H9 (cell line): ENCODE results near the gene PTK7. TPM values are rescaled to one million over a fixed set of nuclear protein-coding genes. Genes with fewer than 3 reads are reported as not detected.
A peak's percentile ranks its signal among the peaks of the same experiment; 100 is the strongest.

ENCODE experiments used
- DNase-seq: peaks from one replicate; pipeline ENCODE4 v3.0.0-alpha.2; 2017
- H2AFZ ChIP-seq: one replicate; pipeline ENCODE4 v1.6.1; 2013; ENCODE audit warnings: mild to moderate bottlenecking, low read length, control low read depth, moderate library complexity
- H2AK5ac ChIP-seq: 2 replicates; pipeline ENCODE4 v1.6.1; 2013; ENCODE audit warnings: low read length, control low read depth, mixed read lengths; ENCODE audit not compliant: insufficient read length
- H2BK120ac ChIP-seq: one replicate; pipeline ENCODE4 v1.6.1; 2013; ENCODE audit warnings: low read depth, mild to moderate bottlenecking, low read length, control low read depth, inconsistent platforms; ENCODE audit not compliant: poor library complexity, severe bottlenecking
- H2BK12ac ChIP-seq: 2 replicates; pipeline ENCODE4 v1.6.1; 2013; ENCODE audit warnings: low read length, control low read depth, mixed read lengths, low read depth; ENCODE audit not compliant: insufficient read length
- H2BK15ac ChIP-seq: 2 replicates; pipeline ENCODE4 v1.6.1; 2013; ENCODE audit warnings: low read depth, low read length, control low read depth
- H2BK20ac ChIP-seq: one replicate; pipeline ENCODE4 v1.6.1; 2013; ENCODE audit warnings: low read depth, mild to moderate bottlenecking, low read length, control low read depth, inconsistent platforms; ENCODE audit not compliant: poor library complexity, severe bottlenecking
- H2BK5ac ChIP-seq: 2 replicates; pipeline ENCODE4 v1.6.1; 2013; ENCODE audit warnings: low read length, control low read depth, mixed read lengths; ENCODE audit not compliant: insufficient read length
- H3K14ac ChIP-seq: 2 replicates; pipeline ENCODE4 v1.6.1; 2013; ENCODE audit warnings: low read length, control low read depth; ENCODE audit not compliant: insufficient read depth
- H3K18ac ChIP-seq: 2 replicates; pipeline ENCODE4 v1.6.1; 2013; ENCODE audit warnings: low read depth, mild to moderate bottlenecking, mixed read lengths, low read length, control low read depth; ENCODE audit not compliant: insufficient read length
- H3K23ac ChIP-seq: 2 replicates; pipeline ENCODE4 v1.6.1; 2013; ENCODE audit warnings: low read length, control low read depth, mixed read lengths, low read depth; ENCODE audit not compliant: insufficient read length
- H3K23me2 ChIP-seq: 2 replicates; pipeline ENCODE4 v1.6.1; 2013; ENCODE audit warnings: low read depth, mild to moderate bottlenecking, mixed read lengths, low read length, control low read depth; ENCODE audit not compliant: insufficient read length, poor library complexity, severe bottlenecking
- H3K27ac ChIP-seq: 2 replicates; pipeline ENCODE4 v1.5.1; 2013; ENCODE audit warnings: low read length, control low read depth, mixed read lengths, low read depth; ENCODE audit not compliant: insufficient read length
- H3K27me3 ChIP-seq: 2 replicates; pipeline ENCODE4 v1.6.1; 2013; ENCODE audit warnings: low read length, control low read depth, inconsistent platforms; ENCODE audit not compliant: insufficient read depth
- H3K4ac ChIP-seq: 2 replicates; pipeline ENCODE4 v1.6.1; 2013; ENCODE audit warnings: low read depth, mild to moderate bottlenecking, control low read depth, inconsistent platforms, low read length, moderate library complexity
- H3K4me1 ChIP-seq: 2 replicates; pipeline ENCODE4 v1.6.1; 2013; ENCODE audit warnings: low read length, control low read depth, inconsistent platforms; ENCODE audit not compliant: insufficient read depth
- H3K4me2 ChIP-seq: 2 replicates; pipeline ENCODE4 v1.6.1; 2013; ENCODE audit warnings: low read length, control low read depth, mixed read lengths; ENCODE audit not compliant: insufficient read length, insufficient read depth
- H3K56ac ChIP-seq: 2 replicates; pipeline ENCODE4 v1.6.1; 2013; ENCODE audit warnings: low read depth, mild to moderate bottlenecking, mixed read lengths, low read length, control low read depth; ENCODE audit not compliant: insufficient read length
- H3K79me1 ChIP-seq: 2 replicates; pipeline ENCODE4 v1.6.1; 2013; ENCODE audit warnings: low read depth, mild to moderate bottlenecking, moderate library complexity, low read length, control low read depth, inconsistent platforms; ENCODE audit not compliant: insufficient read depth, poor library complexity, severe bottlenecking
- H3K79me2 ChIP-seq: 2 replicates; pipeline ENCODE4 v1.6.1; 2013; ENCODE audit warnings: low read length, control low read depth, inconsistent platforms; ENCODE audit not compliant: insufficient read depth
- H3K9ac ChIP-seq: 2 replicates; pipeline ENCODE4 v1.6.1; 2013; ENCODE audit warnings: low read length, control low read depth, mixed read lengths; ENCODE audit not compliant: insufficient read length; ENCODE audit errors: extremely low read depth
- H3K9me3 ChIP-seq: one replicate; pipeline ENCODE4 v1.6.1; 2013; ENCODE audit warnings: low read depth, low read length, inconsistent platforms; ENCODE audit not compliant: control insufficient read depth
- H3T11ph ChIP-seq: one replicate; pipeline ENCODE4 v1.6.1; 2013; ENCODE audit warnings: mild to moderate bottlenecking, low read length, control low read depth, inconsistent platforms
- H4K20me1 ChIP-seq: one replicate; pipeline ENCODE4 v1.6.1; 2013; ENCODE audit not compliant: control insufficient read depth, insufficient read length, insufficient read depth
- H4K5ac ChIP-seq: 2 replicates; pipeline ENCODE4 v1.6.1; 2013; ENCODE audit warnings: low read depth, mild to moderate bottlenecking, mixed read lengths, low read length, control low read depth; ENCODE audit not compliant: insufficient read length
- H4K8ac ChIP-seq: replicated peaks from 2 replicates; pipeline ENCODE4 v1.6.1; 2013; ENCODE audit warnings: low read length, control low read depth, mixed read lengths, low read depth; ENCODE audit not compliant: insufficient read length
- H4K91ac ChIP-seq: 2 replicates; pipeline ENCODE4 v1.6.1; 2013; ENCODE audit warnings: low read depth, mild to moderate bottlenecking, moderate library complexity, mixed read lengths, low read length, control low read depth; ENCODE audit not compliant: insufficient read length
- H3K27ac Mint-ChIP-seq, 3 experiments: 2 replicates in 2 of 3; 3 replicates in 1 of 3; pipeline ENCODE4 v1.8.0; 2020 to 2021; ENCODE audit warnings: mixed read lengths in 3 of 3, mild to moderate bottlenecking in 1 of 3, moderate library complexity in 1 of 3
- H3K27me3 Mint-ChIP-seq: 2 replicates; pipeline ENCODE4 v1.8.0; 2021; ENCODE audit warnings: low read depth, mild to moderate bottlenecking, moderate library complexity, mixed read lengths
- H3K36me3 Mint-ChIP-seq, 3 experiments: 2 replicates in 2 of 3; 3 replicates in 1 of 3; pipeline ENCODE4 v1.8.0; 2020 to 2021; ENCODE audit warnings: low read depth in 3 of 3, mixed read lengths in 3 of 3; ENCODE audit not compliant: insufficient read depth in 1 of 3
- H3K4me1 Mint-ChIP-seq, 2 experiments: 2 replicates each; pipeline ENCODE4 v1.8.0; 2020; ENCODE audit warnings: mixed read lengths in 2 of 2
- H3K4me3 Mint-ChIP-seq, 2 experiments: 2 replicates in 1 of 2; 3 replicates in 1 of 2; pipeline ENCODE4 v1.8.0; 2020 to 2021; ENCODE audit warnings: mild to moderate bottlenecking in 2 of 2, mixed read lengths in 2 of 2, moderate library complexity in 1 of 2
- H3K9me3 Mint-ChIP-seq, 2 experiments: 2 replicates in 1 of 2; 3 replicates in 1 of 2; pipeline ENCODE4 v1.8.0; 2020; ENCODE audit warnings: mild to moderate bottlenecking in 2 of 2, mixed read lengths in 2 of 2, moderate library complexity in 1 of 2
- WGBS: extraction: QIAGEN DNeasy Blood & Tissue Kit; methylation state at CpG from one replicate; pipeline ENCODE4 v1.1.7; 2013; ENCODE audit warnings: missing lambda C conversion rate, low lambda C conversion rate, mixed read lengths; ENCODE audit not compliant: insufficient read length; ENCODE audit errors: extremely low coverage; 5-methylcytosine and 5-hydroxymethylcytosine counted together
- total RNA-seq: library from RNA; stranded (reverse); gene quantifications from 2 replicates; pipeline ENCODE4 v1.2.1, GENCODE V29; 2021
- TF ChIP-seq, protein P1 (sequence below): fragments of 200-600 bp; sonication (generic); conservative IDR thresholded peaks from 3 replicates; pipeline ENCODE4 v1.8.0; 2021; ENCODE audit warnings: antibody characterized with exemption, mild to moderate bottlenecking

PTK7 gene
- total RNA-seq, 1 experiment from 2014 or later, result 128 TPM

DNA sequence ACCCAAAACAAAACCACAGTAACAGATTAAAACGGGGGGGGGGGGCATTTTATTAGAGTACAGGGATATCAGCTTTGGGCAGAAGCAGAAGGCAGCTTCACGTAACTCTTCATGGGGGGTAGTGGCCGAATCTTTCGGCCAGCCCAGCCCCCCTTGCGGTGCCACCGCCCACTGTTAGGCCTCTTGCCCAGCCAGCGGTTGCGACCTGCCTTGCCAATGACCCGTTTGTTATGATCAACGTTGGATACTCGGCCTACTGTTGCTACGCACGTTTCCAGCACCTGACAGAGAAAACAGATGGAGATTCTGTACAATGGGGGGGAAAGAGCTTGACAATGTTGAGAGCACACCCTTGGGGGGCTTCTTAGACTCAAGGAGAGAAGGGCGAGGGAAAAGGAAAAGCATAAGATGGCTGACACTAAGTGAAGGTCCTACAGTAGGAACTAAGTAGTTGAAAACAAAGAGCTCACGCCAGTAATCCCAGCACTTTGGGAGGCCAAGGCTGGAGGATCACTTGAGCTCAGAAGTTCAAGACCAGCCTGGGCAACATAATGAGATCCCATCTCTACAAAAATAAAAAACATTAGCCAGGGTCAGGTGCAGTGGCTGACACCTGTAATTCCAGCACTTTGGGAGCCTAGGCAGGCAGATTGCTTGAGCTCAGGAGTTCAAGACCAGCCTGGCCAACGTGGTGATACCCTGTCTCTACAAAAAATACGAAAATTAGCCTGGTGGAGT is 21.7 kb upstream of the PTK7 start:
- Histone ChIP-seq H3K27me3 (no peaks in the 10 kb centered on the region), H2BK5ac (no peak overlapping the region), H3K4me2 (peak overlapping the region; percentile 52), H3K14ac (no peak overlapping the region), H3T11ph (no peak overlapping the region), H3K56ac (no peak overlapping the region), H3K4ac (no peak overlapping the region), H3K79me1 (peaks cover 3% of the 10 kb centered on the region), H2BK20ac (no peak overlapping the region), H4K5ac (no peak overlapping the region), H2AK5ac (no peak overlapping the region), H3K23me2 (peaks cover 7% of the 10 kb centered on the region), H4K91ac (no peak overlapping the region), H3K9me3 (no peaks in the 10 kb centered on the region), H3K79me2 (peaks cover 10% of the 10 kb centered on the region; the same call in 1 of the 2 replicates), H4K8ac (no peak overlapping the region), H3K23ac (no peak overlapping the region), H2BK12ac (no peak overlapping the region), H2BK120ac (no peak overlapping the region), H3K9ac (no peak overlapping the region), H3K4me1 (0 out of 2 replicates have a peak, but pooled peaks cover 4% of the 10 kb centered on the region), H2AFZ (no peak overlapping the region), H3K27ac (no peak overlapping the region), H2BK15ac (no peak overlapping the region), H4K20me1 (no peaks in the 10 kb centered on the region), H3K18ac (peak overlapping the region; percentile 17)
- peak; percentile 36 for DNase-seq
- Mint-ChIP-seq H3K27me3 (no peaks in the 10 kb centered on the region; the same call in 1 of the 2 replicates), H3K4me1 (peaks cover 30 to 32% of the 10 kb centered on the region in 2 experiments), H3K9me3 (peaks cover 0 to 3% of the 10 kb centered on the region in 2 experiments; a peak in 1 of 5 replicates), H3K27ac (peak overlapping the region; percentile 85 to 97 (median 94); a peak in 6 of 7 replicates), H3K4me3 (peak overlapping the region; percentile 94), H3K36me3 (peaks cover 31 to 53% (median 52%) of the 10 kb centered on the region in 3 experiments)
- no CpG with 5 or more reads among the region's 17 CpGs for WGBS
- TF ChIP-seq, protein P1, sequence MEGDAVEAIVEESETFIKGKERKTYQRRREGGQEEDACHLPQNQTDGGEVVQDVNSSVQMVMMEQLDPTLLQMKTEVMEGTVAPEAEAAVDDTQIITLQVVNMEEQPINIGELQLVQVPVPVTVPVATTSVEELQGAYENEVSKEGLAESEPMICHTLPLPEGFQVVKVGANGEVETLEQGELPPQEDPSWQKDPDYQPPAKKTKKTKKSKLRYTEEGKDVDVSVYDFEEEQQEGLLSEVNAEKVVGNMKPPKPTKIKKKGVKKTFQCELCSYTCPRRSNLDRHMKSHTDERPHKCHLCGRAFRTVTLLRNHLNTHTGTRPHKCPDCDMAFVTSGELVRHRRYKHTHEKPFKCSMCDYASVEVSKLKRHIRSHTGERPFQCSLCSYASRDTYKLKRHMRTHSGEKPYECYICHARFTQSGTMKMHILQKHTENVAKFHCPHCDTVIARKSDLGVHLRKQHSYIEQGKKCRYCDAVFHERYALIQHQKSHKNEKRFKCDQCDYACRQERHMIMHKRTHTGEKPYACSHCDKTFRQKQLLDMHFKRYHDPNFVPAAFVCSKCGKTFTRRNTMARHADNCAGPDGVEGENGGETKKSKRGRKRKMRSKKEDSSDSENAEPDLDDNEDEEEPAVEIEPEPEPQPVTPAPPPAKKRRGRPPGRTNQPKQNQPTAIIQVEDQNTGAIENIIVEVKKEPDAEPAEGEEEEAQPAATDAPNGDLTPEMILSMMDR, result no peak
